NT2/D1 (cell line): Measurements from ENCODE around the gene KRTAP9-8.
"Not testable (repeated sequence)": the region's sequence is repeated elsewhere in the genome, so short reads cannot be mapped to it uniquely, and the experiment has no call there.

Source experiments
- DNase-seq: peaks from one replicate; pipeline ENCODE4 v3.0.0-alpha.2; 2011; ENCODE audit warnings: low read depth, low spot score
- H3K27me3 ChIP-seq: 2 replicates; pipeline ENCODE4 v1.6.0; 2011; ENCODE audit warnings: mild to moderate bottlenecking; ENCODE audit not compliant: insufficient read length, insufficient read depth
- H3K36me3 ChIP-seq: 2 replicates; pipeline ENCODE4 v1.6.1; 2011; ENCODE audit warnings: mild to moderate bottlenecking, low read length, mixed read lengths; ENCODE audit not compliant: insufficient read depth, insufficient read length
- H3K4me1 ChIP-seq: 2 replicates; pipeline ENCODE4 v1.5.1; 2011; ENCODE audit not compliant: insufficient read depth, insufficient read length
- H3K4me3 ChIP-seq: 2 replicates; pipeline ENCODE4 v1.5.1; 2011; ENCODE audit warnings: low read depth; ENCODE audit not compliant: insufficient read length
- H3K9ac ChIP-seq: 2 replicates; pipeline ENCODE4 v1.6.0; 2011; ENCODE audit warnings: low read depth; ENCODE audit not compliant: insufficient read length
- H3K9me3 ChIP-seq: 2 replicates; pipeline ENCODE4 v1.5.1; 2011; ENCODE audit warnings: mild to moderate bottlenecking, low read length; ENCODE audit not compliant: insufficient read depth
- SUZ12 ChIP-seq: IDR thresholded peaks from 2 replicates; pipeline ENCODE4 v1.6.1; 2011; ENCODE audit not compliant: insufficient read length, insufficient read depth; ENCODE audit errors: extremely low read depth
- YY1 ChIP-seq: IDR thresholded peaks from 2 replicates; pipeline ENCODE4 v1.6.1; 2011; ENCODE audit not compliant: insufficient read length, insufficient read depth
- ZNF274 ChIP-seq: IDR thresholded peaks from 2 replicates; pipeline ENCODE4 v1.6.1; 2011; ENCODE audit warnings: mild to moderate bottlenecking, low read depth, low read length

Gene KRTAP9-8

GRCh38 chr17:41267711-41268110 is 29.9 kb downstream of the KRTAP9-8 start:
- H3K36me3 ChIP-seq, result no peaks in the 10 kb centered on the region
- H3K4me3 ChIP-seq, result no peak overlapping the region
- TF ChIP-seq ZNF274 (no peak), YY1 (no peak), SUZ12 (no peak)
- no peaks in the 10 kb centered on the region for H3K4me1 ChIP-seq
- peaks cover 8% of the 10 kb centered on the region for H3K27me3 ChIP-seq
- DNase-seq, result no peak
- H3K9ac ChIP-seq, result no peak overlapping the region
- no peaks in the 10 kb centered on the region for H3K9me3 ChIP-seq

GRCh38 chr17:41271323-41271722 is 33.5 kb downstream of the KRTAP9-8 start:
- DNase-seq, H3K27me3 ChIP-seq, H3K36me3 ChIP-seq, H3K9ac ChIP-seq, H3K4me3 ChIP-seq, H3K9me3 ChIP-seq, H3K4me1 ChIP-seq: not testable (repeated sequence)

GRCh38 chr17:41271858-41272257 is 34.1 kb downstream of the KRTAP9-8 start:
- TF ChIP-seq YY1, result no peak
- TF ChIP-seq SUZ12, result no peak
- no peak for DNase-seq

GRCh38 chr17:41275648-41276190 is 37.9 kb downstream of the KRTAP9-8 start, which contains the start of gene KRTAP9-7:
Gene KRTAP9-7 (plus strand): TSS chr17:41275698. CDS start chr17:41275698, 0 bp downstream.
- DNase-seq, H3K4me3 ChIP-seq, H3K4me1 ChIP-seq, H3K9me3 ChIP-seq, H3K9ac ChIP-seq, H3K27me3 ChIP-seq, H3K36me3 ChIP-seq: not testable (repeated sequence)

More at GRCh38 chr17:41271858-41272257, 34.1 kb downstream of the KRTAP9-8 start:
- Histone ChIP-seq H3K4me1 (no peaks in the 10 kb centered on the region), H3K27me3 (peaks cover 4% of the 10 kb centered on the region), H3K9me3 (no peaks in the 10 kb centered on the region), H3K4me3 (no peak overlapping the region), H3K9ac (no peak overlapping the region), H3K36me3 (no peaks in the 10 kb centered on the region)

- TF ChIP-seq YY1, result no peak
- TF ChIP-seq ZNF274, result no peak
- no peak for TF ChIP-seq SUZ12
- no peak overlapping the region for H3K9ac ChIP-seq
- DNase-seq, result no peak
- H3K36me3 ChIP-seq, result no peaks in the 10 kb centered on the region
- no peak overlapping the region for H3K4me3 ChIP-seq
- no peaks in the 10 kb centered on the region for H3K4me1 ChIP-seq
- H3K9me3 ChIP-seq, result no peaks in the 10 kb centered on the region
- H3K27me3 ChIP-seq, result no peaks in the 10 kb centered on the region
Measured at GRCh38 chr17:41278176-41278955, 40.6 kb downstream of the KRTAP9-8 start.

GRCh38 chr17:41284043-41284442 is 46.2 kb downstream of the KRTAP9-8 start:
- H3K4me3 ChIP-seq, result no peak overlapping the region
- H3K9me3 ChIP-seq, result no peaks in the 10 kb centered on the region
- no peaks in the 10 kb centered on the region for H3K36me3 ChIP-seq
- no peaks in the 10 kb centered on the region for H3K27me3 ChIP-seq
- no peaks in the 10 kb centered on the region for H3K4me1 ChIP-seq
- no peak overlapping the region for H3K9ac ChIP-seq
- TF ChIP-seq ZNF274 (no peak), SUZ12 (no peak), YY1 (no peak)
- no peak for DNase-seq

GRCh38 chr17:41284546-41284945 is 46.7 kb downstream of the KRTAP9-8 start:
- no peak overlapping the region for H3K4me3 ChIP-seq
- H3K36me3 ChIP-seq, result no peaks in the 10 kb centered on the region
- no peaks in the 10 kb centered on the region for H3K4me1 ChIP-seq
- no peak for TF ChIP-seq YY1
- TF ChIP-seq SUZ12, result no peak
- DNase-seq, result no peak
- H3K9ac ChIP-seq, result no peak overlapping the region
- H3K27me3 ChIP-seq, result no peaks in the 10 kb centered on the region
- no peaks in the 10 kb centered on the region for H3K9me3 ChIP-seq

GRCh38 chr17:41287050-41287449 is 49.3 kb downstream of the KRTAP9-8 start:
- Histone ChIP-seq H3K9me3 (no peaks in the 10 kb centered on the region), H3K4me1 (no peaks in the 10 kb centered on the region), H3K4me3 (no peak overlapping the region), H3K9ac (no peak overlapping the region), H3K36me3 (no peaks in the 10 kb centered on the region), H3K27me3 (no peaks in the 10 kb centered on the region)
- TF ChIP-seq ZNF274, result no peak
- TF ChIP-seq SUZ12, result no peak
- no peak for TF ChIP-seq YY1
- no peak for DNase-seq
